GM18861 (cell line): Measurements from ENCODE around the gene PRADC1.
"Not testable (repeated sequence)": the region's sequence is repeated elsewhere in the genome, so short reads cannot be mapped to it uniquely, and the experiment has no call there.

ENCODE experiments used
- ATAC-seq: cut with Tn5 transposase; IDR thresholded peaks from one replicate; pipeline ENCODE4 v1.9.1; 2021; ENCODE audit not compliant: unreplicated experiment

PRADC1 gene

GRCh38 chr2:73205611-73206010, 27.4 kb downstream of the PRADC1 start:
- no peak for ATAC-seq

DNA sequence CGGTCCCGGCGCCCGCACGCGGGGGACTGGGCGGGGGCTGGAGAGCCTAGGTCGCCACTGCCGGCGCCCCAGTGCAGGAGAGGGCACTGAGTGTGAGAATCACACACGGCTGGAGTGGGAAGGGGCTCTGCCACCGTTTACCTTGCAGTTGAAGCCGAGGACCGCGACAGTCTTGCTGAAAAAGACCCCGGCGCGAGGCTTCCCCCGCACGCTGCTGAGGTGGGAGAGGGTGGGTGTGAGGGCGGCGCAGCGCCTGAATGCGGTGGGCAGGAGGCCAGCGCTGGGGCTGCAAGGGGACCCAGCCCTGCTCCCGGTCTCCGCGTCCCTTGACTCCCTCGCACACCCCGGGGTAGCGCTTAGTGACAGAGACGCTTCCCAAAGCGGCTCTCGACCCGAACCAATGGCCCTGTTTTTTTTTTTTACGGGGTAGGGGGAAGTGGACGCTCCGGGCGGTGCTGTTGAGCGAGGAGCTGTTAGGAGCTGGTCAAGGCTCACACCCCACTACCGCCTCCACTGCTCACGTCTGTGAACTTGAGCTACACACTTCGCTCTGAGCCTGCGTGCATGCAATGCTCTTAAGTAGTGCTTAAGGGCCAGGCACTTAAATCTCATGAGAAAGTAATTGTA, 29.9 kb downstream of the PRADC1 start:
- ATAC-seq: no peak

DNA sequence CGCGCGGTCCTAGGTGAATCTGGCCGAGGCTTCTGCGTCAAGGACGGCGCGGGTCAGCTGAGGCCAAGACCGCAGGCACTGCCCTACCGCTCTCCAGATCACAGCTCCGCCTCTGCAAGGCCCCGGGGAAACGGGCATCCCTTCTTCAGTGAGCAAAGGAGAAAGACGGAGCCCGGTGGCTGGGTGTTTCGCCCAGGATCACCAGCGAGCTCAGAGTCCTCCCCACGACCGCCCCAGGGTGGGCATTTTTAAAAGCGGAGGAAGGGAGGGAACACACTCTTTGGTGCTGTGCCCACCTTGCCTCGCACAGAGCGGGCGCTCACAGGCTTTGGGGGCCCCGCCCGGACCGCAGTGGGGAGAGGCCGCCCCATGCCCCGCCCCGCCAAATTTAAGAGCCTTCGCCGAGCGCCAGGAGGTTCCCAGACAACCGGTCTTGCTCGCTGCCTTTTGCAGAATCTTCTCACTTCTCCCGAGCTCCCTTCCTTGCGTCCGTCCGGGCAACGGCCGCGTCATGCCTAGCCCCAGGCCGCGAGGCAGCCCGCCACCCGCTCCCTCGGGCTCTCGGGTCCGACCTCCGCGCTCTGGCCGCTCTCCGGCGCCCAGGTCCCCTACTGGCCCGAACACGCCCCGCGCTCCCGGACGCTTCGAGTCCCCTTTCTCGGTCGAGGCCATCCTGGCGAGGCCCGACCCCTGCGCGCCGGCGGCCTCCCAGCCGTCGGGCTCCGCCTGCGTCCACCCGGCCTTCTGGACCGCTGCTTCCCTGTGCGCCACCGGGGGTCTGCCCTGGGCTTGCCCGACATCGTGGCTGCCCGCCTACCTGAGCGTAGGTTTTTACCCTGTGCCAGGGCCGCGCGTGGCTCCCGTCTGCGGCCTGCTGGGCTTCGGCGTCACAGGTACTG, 30.6 kb downstream of the PRADC1 start, which contains the start of gene NOTO:
Gene NOTO, plus strand, starts transcription at position 419 of the 899 bp plus-strand sequence. Its CDS starts 93 bp downstream, at position 512.
- no peak for ATAC-seq

GRCh38 chr2:73200281-73200680, 32.8 kb downstream of the PRADC1 start:
- ATAC-seq: not testable (repeated sequence)

- no peak for ATAC-seq
Observed at GRCh38 chr2:73197579-73197978, 35.5 kb downstream of the PRADC1 start.

- ATAC-seq: no peak
Observed at GRCh38 chr2:73187549-73187948, 45.5 kb downstream of the PRADC1 start.

DNA sequence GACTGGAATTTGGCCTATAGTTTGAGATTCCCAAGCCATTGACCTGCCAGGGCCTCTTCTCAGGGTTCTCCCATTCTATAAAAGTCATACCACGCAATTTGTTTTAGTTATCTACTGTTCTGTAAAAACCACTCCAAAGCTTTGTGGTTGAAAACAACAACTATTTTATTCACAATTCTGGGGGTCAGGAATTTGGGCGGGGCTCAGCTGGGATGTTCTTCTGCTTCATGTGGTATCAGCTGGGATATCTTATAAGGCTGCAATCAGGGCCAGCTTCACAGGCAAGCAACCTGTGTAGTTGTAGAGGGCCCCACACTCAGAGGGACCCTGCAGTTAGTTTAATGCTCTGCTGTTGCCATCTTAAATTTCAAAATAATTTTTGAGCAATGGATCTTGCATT, 47.1 kb downstream of the PRADC1 start:
- ATAC-seq: no peak
